ENCODE data around the gene ADGRL3.

DNA sequence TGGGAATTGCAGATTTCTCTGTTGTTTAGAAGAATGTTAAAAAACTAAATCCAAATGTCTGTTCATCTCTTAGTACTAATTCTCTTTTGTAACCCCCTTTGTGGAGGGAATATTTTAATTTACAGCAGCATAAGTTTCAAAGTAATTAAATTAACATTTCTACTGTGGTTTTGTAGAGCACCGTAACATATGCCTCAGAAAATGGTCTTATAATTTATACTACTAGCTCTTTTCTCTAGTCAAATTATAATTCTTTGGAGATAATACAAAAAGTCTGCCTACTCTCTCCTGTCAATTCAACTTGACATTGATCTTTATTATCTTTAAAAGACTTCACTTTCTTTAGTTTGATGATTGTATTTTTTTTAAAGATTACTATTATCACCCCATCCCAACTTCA, 759.0 kb downstream of the ADGRL3 start:
- no peak for TF ChIP-seq POLR2A (IDR thresholded peaks at IDR 0.05)
- TF ChIP-seq, protein P1, sequence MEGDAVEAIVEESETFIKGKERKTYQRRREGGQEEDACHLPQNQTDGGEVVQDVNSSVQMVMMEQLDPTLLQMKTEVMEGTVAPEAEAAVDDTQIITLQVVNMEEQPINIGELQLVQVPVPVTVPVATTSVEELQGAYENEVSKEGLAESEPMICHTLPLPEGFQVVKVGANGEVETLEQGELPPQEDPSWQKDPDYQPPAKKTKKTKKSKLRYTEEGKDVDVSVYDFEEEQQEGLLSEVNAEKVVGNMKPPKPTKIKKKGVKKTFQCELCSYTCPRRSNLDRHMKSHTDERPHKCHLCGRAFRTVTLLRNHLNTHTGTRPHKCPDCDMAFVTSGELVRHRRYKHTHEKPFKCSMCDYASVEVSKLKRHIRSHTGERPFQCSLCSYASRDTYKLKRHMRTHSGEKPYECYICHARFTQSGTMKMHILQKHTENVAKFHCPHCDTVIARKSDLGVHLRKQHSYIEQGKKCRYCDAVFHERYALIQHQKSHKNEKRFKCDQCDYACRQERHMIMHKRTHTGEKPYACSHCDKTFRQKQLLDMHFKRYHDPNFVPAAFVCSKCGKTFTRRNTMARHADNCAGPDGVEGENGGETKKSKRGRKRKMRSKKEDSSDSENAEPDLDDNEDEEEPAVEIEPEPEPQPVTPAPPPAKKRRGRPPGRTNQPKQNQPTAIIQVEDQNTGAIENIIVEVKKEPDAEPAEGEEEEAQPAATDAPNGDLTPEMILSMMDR (IDR thresholded peaks at IDR 0.05) = no peak
